ENCODE results near the gene AGBL3. TPM values are rescaled to one million over a fixed set of nuclear protein-coding genes. Genes with fewer than 3 reads are reported as not detected.

The AGBL3 gene
- total RNA-seq, 1 donor from 2014 or later: 0.58 TPM

- Histone ChIP-seq H2AFZ (replicated peaks) (no peak overlapping the region), H3K27ac (no peak overlapping the region), H3K4me3 (no peak overlapping the region), H3K36me3 (no peaks in the 10 kb centered on the region), H3K79me2 (ENCODE audit: low read depth) (no peaks in the 10 kb centered on the region), H3K4me1 (no peaks in the 10 kb centered on the region), H3K9ac (no peak overlapping the region), H3K9me3 (ENCODE audit: low read depth) (no peaks in the 10 kb centered on the region), H3F3A (ENCODE audit: low read depth) (no peaks in the 10 kb centered on the region), H3K4me2 (no peak overlapping the region), H3K27me3 (no peaks in the 10 kb centered on the region), H4K20me1 (ENCODE audit: low read depth) (no peaks in the 10 kb centered on the region)
- H3K4me1 Mint-ChIP-seq: no peaks in the 10 kb centered on the region
- no peak overlapping the region for H3K4me3 Mint-ChIP-seq
- peaks cover 4% of the 10 kb centered on the region for H3K27me3 Mint-ChIP-seq (ENCODE audit: insufficient read depth, low read depth)
- no peak for DNase-seq (ENCODE audit: low spot score)
- TF ChIP-seq EZH2 (IDR thresholded peaks at IDR 0.05) (no peak), CTCF (IDR thresholded peaks at IDR 0.05) (no peak), EZH2phosphoT487 (IDR thresholded peaks at IDR 0.05) (no peak)
- H3K9me3 Mint-ChIP-seq: no peaks in the 10 kb centered on the region
- peaks cover 25% of the 10 kb centered on the region for H3K36me3 Mint-ChIP-seq
- no peak overlapping the region for H3K27ac Mint-ChIP-seq
These were observed 37.1 kb upstream of the AGBL3 start for GRCh38 chr7:134949171-134949570.

GRCh38 chr7:134954197-134955082 lies 31.9 kb upstream of the AGBL3 start:
- H3K27me3 Mint-ChIP-seq (ENCODE audit: insufficient read depth, low read depth): peaks cover 4% of the 10 kb centered on the region
- no peaks in the 10 kb centered on the region for H3F3A ChIP-seq (ENCODE audit: low read depth)
- peaks cover 38% of the 10 kb centered on the region for H3K36me3 Mint-ChIP-seq
- H3K36me3 ChIP-seq: peaks cover 3% of the 10 kb centered on the region
- H3K9me3 ChIP-seq (ENCODE audit: low read depth): no peaks in the 10 kb centered on the region
- no peak overlapping the region for H3K27ac ChIP-seq
- DNase-seq (ENCODE audit: low spot score): peak; percentile 43
- H2AFZ ChIP-seq (replicated peaks): no peak overlapping the region
- no peak overlapping the region for H3K4me3 ChIP-seq
- H3K4me1 ChIP-seq: no peaks in the 10 kb centered on the region
- H3K4me3 Mint-ChIP-seq: no peak overlapping the region
- H4K20me1 ChIP-seq (ENCODE audit: low read depth): no peaks in the 10 kb centered on the region
- H3K9me3 Mint-ChIP-seq: no peaks in the 10 kb centered on the region
- H3K79me2 ChIP-seq (ENCODE audit: low read depth): no peaks in the 10 kb centered on the region
- H3K4me2 ChIP-seq: no peak overlapping the region
- TF ChIP-seq EZH2phosphoT487 (IDR thresholded peaks at IDR 0.05) (no peak), CTCF (IDR thresholded peaks at IDR 0.05) (peak; percentile 63)
- no peak overlapping the region for H3K27ac Mint-ChIP-seq
- no peaks in the 10 kb centered on the region for H3K4me1 Mint-ChIP-seq
- H3K27me3 ChIP-seq: no peaks in the 10 kb centered on the region
- H3K9ac ChIP-seq: no peak overlapping the region

DNA sequence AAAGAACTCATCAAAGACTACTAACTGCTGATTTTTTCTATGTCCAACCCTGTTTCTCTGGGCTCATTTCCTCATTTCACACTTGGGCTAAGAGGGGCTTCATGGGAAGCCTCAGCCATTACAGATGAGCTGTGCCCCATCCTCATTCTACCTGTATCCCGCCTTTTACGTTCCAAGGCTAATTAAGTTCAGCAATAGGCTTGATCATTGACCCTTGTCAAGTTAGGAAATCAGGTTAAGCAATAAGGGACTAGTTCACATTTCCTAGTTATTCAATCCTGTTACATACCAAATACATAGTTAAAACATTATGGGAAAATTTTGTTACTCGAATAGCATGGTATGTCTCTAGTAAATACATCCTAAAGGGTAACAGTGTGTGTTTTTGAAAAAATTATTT lies 29.3 kb upstream of the AGBL3 start:
- Histone ChIP-seq H3F3A (ENCODE audit: low read depth) (no peaks in the 10 kb centered on the region), H4K20me1 (ENCODE audit: low read depth) (no peaks in the 10 kb centered on the region), H3K9ac (no peak overlapping the region), H3K27me3 (no peaks in the 10 kb centered on the region), H3K79me2 (ENCODE audit: low read depth) (no peaks in the 10 kb centered on the region), H3K4me2 (no peak overlapping the region), H2AFZ (replicated peaks) (no peak overlapping the region), H3K4me1 (no peaks in the 10 kb centered on the region), H3K4me3 (no peak overlapping the region), H3K9me3 (ENCODE audit: low read depth) (no peaks in the 10 kb centered on the region), H3K27ac (no peak overlapping the region), H3K36me3 (peaks cover 11% of the 10 kb centered on the region)
- no peaks in the 10 kb centered on the region for H3K4me1 Mint-ChIP-seq
- H3K4me3 Mint-ChIP-seq: no peak overlapping the region
- no peak overlapping the region for H3K27ac Mint-ChIP-seq
- no peak for DNase-seq (ENCODE audit: low spot score)
- no peak for TF ChIP-seq EZH2 (IDR thresholded peaks at IDR 0.05)
- no peak for TF ChIP-seq EZH2phosphoT487 (IDR thresholded peaks at IDR 0.05)
- no peak for TF ChIP-seq CTCF (IDR thresholded peaks at IDR 0.05)
- peaks cover 26% of the 10 kb centered on the region for H3K36me3 Mint-ChIP-seq
- no peaks in the 10 kb centered on the region for H3K9me3 Mint-ChIP-seq
- H3K27me3 Mint-ChIP-seq (ENCODE audit: insufficient read depth, low read depth): peaks cover 3% of the 10 kb centered on the region
